Fibroblast of pulmonary artery (primary cell): ENCODE measurements around the gene ENG.

Experiments used
- DNase-seq: peaks from one replicate; pipeline ENCODE4 v3.0.0-alpha.2; 2010; ENCODE audit warnings: low read depth
- H3K4me3 ChIP-seq: replicated peaks from 2 replicates; pipeline ENCODE4 v1.5.1; 2011; ENCODE audit warnings: low read depth, mild to moderate bottlenecking, control low read depth, low read length, moderate library complexity
- TF ChIP-seq, protein P1 (sequence below): IDR thresholded peaks from 2 replicates; pipeline ENCODE4 v1.5.1; 2011; ENCODE audit warnings: mild to moderate bottlenecking, control low read depth, low read length, inconsistent platforms; ENCODE audit errors: missing control alignments

ENG gene

DNA sequence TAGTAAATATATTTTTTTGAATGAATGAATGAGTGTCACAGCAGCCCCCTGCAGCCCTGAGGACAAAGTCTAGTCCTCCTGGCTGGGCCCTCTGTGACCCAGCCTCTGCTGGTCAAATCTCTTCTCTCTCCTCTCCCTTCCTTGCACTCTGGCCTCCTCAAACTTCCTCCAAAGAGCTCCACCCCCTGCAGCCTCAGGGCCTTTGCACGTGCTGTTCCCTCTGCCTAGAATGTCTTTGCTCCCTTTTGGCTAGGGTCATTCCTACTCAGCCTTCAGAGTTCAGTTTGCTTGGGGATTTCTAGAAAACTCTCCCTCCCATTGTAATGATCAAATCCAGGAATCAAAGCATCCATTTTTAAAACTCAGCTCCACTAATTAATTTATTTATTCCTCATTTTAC lies 89.0 kb downstream of the ENG start:
- TF ChIP-seq, protein P1, sequence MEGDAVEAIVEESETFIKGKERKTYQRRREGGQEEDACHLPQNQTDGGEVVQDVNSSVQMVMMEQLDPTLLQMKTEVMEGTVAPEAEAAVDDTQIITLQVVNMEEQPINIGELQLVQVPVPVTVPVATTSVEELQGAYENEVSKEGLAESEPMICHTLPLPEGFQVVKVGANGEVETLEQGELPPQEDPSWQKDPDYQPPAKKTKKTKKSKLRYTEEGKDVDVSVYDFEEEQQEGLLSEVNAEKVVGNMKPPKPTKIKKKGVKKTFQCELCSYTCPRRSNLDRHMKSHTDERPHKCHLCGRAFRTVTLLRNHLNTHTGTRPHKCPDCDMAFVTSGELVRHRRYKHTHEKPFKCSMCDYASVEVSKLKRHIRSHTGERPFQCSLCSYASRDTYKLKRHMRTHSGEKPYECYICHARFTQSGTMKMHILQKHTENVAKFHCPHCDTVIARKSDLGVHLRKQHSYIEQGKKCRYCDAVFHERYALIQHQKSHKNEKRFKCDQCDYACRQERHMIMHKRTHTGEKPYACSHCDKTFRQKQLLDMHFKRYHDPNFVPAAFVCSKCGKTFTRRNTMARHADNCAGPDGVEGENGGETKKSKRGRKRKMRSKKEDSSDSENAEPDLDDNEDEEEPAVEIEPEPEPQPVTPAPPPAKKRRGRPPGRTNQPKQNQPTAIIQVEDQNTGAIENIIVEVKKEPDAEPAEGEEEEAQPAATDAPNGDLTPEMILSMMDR = no peak
- no peak overlapping the region for H3K4me3 ChIP-seq
- no peak for DNase-seq
